ENCODE results near the gene GLP1R.

DNA sequence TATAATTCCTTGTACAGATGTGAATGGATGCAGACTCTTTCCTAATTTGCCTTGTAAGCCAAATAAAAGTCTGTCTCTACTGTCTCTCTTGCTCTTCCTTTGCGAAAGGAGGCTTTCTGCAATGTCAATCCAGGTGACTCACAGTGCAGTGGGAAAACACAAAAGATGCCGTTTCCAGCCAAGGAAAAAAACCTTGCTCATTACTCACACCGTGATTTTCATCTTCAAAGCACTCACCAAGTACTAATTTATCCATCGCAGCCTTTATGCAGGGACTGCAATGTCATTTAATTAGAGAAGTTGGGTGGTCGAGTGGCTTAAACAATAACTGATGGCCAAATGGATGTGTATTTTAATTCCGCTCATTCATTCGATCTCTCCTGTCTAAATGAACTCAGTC, 42.6 kb downstream of the GLP1R start:
- TF ChIP-seq, protein P1, sequence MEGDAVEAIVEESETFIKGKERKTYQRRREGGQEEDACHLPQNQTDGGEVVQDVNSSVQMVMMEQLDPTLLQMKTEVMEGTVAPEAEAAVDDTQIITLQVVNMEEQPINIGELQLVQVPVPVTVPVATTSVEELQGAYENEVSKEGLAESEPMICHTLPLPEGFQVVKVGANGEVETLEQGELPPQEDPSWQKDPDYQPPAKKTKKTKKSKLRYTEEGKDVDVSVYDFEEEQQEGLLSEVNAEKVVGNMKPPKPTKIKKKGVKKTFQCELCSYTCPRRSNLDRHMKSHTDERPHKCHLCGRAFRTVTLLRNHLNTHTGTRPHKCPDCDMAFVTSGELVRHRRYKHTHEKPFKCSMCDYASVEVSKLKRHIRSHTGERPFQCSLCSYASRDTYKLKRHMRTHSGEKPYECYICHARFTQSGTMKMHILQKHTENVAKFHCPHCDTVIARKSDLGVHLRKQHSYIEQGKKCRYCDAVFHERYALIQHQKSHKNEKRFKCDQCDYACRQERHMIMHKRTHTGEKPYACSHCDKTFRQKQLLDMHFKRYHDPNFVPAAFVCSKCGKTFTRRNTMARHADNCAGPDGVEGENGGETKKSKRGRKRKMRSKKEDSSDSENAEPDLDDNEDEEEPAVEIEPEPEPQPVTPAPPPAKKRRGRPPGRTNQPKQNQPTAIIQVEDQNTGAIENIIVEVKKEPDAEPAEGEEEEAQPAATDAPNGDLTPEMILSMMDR (IDR thresholded peaks at IDR 0.05): no peak
- no peak for TF ChIP-seq POLR2A (IDR thresholded peaks at IDR 0.05)

All from Peyer's patch (tissue), 4 donors.